GM18867 (cell line): Measurements from ENCODE around the gene FOXS1.
"Not testable (repeated sequence)": the region's sequence is repeated elsewhere in the genome, so short reads cannot be mapped to it uniquely, and the experiment has no call there.

Source experiments
- ATAC-seq: cut with Tn5 transposase; IDR thresholded peaks from one replicate; pipeline ENCODE4 v1.9.1; 2021; ENCODE audit warnings: mild to moderate bottlenecking, moderate library complexity; ENCODE audit not compliant: unreplicated experiment

The FOXS1 gene

DNA sequence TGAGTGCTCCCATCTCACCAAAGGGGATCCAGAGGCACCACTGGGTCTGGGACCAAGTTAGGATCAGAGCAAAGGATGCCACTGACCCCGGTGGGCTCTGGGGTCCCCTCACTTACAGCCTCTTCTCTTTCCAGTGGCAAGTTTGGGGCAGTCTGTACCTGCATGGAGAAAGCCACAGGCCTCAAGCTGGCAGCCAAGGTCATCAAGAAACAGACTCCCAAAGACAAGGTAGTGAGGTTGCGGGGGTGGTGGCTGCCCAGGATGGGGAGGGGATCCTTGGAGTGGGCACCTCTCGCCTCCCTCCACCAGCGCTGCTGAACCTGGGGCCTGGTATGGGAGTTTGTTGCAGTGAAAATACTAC, 21.3 kb downstream of the FOXS1 start:
- no peak for ATAC-seq

DNA sequence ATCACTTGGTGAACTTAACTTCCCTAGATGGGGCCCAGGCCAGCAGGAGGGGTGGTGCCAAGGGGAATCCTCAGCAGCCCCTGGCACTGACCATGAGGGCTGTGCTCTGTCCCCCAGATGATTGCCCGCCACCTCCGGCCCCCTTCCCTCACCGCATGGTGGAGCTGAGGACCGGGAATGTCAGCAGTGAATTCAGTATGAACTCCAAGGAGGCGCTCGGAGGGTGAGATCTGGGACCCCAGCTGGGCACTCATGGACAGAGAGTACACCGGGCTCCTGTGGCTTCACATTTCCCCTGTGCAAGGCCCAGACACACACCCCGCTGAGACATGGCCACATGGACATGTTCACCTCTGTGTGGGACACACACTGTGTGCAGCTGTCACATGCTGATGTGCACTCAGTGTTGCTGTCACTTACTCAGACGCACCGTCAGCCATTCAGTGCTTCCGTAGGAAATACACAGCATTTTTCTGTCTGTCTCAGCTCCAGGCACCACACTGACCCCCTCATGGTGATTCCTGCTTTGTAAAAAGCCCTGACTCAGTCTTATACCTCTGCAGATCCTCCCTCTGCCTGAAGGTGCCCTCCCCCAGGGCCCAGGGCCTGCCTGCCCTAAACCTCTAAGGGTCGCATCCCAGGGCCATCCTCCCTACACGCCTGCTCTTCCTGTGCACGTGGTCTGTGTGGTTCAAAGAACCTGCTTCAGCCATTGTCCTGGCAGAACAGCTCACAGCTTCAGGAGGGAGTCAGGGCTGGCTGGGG, 21.9 kb downstream of the FOXS1 start:
- ATAC-seq: no peak

DNA sequence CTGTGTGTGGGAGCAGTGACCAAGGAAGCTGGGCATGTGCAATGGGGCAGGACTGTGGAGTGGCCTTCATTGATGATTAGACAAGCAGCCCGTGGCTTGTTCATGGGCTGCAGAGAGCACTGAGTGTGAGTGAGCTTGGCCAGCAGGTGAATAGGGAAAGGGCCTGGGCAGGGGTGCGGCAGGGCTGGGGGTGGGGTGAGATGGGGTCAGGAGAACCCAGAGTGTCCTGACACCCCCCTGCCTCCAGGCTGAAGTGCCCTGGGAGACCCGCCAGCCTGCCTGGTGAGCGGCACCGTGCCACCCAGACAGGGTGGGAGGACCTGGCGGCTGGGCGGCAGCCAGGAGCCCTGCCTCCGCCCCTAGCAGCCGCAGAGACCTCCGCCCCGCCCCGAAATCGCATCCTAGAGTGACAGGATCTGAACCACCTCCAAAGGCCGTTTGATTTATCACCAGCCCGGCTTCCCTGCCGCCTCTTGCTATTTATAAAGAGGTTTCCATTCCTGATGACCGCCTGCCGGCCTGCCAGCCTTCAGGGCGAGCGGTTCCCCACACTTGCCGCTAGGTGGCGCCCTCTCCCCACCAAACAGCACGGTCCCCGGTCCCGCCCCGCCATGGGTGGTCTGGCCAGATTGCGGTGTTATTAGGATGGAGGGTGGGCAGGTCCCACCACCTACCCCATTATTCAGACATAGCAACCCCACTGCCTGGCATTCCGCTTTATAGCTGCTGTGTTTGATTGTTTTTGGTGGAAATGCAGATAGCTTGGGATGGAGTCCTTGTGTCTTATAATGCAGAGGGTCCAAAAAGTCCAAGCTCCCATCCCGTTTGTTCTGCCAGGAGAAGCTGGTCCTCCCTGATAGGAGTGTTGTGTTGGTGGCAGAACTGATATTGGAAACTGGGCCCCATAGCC, 22.7 kb downstream of the FOXS1 start:
- ATAC-seq: peak; percentile 55

DNA sequence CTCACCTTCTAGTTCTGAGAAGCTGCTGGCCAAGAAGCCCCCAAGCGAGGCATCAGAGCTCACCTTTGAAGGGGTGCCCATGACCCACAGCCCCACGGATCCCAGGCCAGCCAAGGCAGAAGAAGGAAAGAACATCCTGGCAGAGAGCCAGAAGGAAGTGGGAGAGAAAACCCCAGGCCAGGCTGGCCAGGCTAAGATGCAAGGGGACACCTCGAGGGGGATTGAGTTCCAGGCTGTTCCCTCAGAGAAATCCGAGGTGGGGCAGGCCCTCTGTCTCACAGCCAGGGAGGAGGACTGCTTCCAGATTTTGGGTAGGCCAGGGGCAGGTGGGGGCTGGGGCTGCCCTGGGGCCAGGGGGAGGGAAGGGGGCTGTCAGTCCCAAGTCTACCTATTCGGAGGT, 24.0 kb downstream of the FOXS1 start:
- ATAC-seq: no peak

- no peak for ATAC-seq
These were observed 25.2 kb downstream of the FOXS1 start for GRCh38 chr20:31820228-31820627.

- no peak for ATAC-seq
These were observed 26.2 kb downstream of the FOXS1 start, which contains the start of gene MYLK2 for GRCh38 chr20:31819083-31819784. TSS of gene MYLK2 (plus strand) at chr20:31819356. CDS start at chr20:31819581, 225 bp downstream.

GRCh38 chr20:31818376-31818908, 27.0 kb downstream of the FOXS1 start:
- ATAC-seq: no peak

DNA sequence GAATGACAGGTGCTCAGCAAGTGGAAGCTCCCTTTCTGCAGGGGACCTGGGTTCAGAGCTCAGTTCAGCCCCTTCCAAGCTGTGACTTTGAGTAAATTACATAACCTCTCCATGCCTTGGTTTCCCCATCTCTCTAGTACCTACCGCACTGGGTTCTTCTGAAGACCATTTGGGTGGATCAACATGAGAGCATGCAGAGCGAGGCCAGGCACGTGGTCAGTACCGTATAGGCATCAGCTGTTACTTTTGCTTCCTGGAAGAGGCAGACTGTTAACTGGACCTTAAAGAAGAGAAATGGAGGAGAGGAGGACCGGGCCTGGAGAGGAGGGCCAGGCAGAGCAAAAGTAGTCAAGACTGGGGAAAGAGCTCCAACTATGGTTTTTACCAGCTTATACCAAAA, 27.9 kb downstream of the FOXS1 start:
- ATAC-seq: no peak

GRCh38 chr20:31816221-31816620, 29.2 kb downstream of the FOXS1 start:
- ATAC-seq: no peak

- ATAC-seq: no peak
These were observed 29.8 kb downstream of the FOXS1 start for GRCh38 chr20:31815408-31816188.

GRCh38 chr20:31814142-31814541, 31.3 kb downstream of the FOXS1 start:
- not testable (repeated sequence) for ATAC-seq

DNA sequence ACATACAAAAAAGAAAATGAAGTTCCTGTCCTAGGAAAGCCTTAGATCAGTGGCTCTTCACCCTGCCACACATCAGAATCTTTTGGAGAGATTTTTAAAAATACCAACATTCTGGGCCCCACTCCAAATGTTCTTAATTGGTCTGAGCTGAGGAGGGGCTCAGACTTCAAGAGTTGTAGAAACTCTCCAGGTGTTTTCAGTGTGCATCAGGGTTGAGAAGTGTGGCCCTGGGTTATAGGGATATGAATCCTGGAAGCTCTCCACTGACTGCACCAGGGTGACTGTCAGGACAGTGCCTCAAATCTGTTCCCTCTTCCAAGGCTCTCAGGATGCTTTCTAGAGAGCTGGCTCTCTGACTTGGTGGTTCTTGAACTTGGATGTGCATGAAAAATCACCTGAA, 31.8 kb downstream of the FOXS1 start:
- ATAC-seq: no peak

GRCh38 chr20:31811796-31812728, 33.3 kb downstream of the FOXS1 start:
- ATAC-seq: no peak

GRCh38 chr20:31811198-31811597, 34.2 kb downstream of the FOXS1 start:
- no peak for ATAC-seq

DNA sequence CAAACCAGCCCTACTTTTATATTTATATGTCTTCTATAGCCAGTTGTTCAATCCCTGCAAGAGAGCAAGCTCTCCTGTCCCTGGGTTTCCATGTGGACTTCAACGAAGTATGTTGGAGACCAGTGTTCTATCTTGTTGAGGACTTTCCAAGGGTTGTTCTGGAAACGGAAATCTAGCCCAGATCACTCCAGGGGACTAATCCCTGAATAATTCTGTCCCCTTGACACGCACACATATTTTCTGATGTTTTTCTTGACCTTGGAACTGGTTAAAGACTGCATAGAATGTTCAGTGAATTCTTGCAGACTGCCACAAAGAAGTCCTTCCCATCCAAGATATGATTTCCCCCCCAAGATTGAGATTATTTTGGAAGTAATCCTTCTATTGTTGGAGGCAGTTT, 35.7 kb downstream of the FOXS1 start:
- ATAC-seq: no peak

GRCh38 chr20:31808481-31808880, 36.9 kb downstream of the FOXS1 start:
- ATAC-seq: no peak

GRCh38 chr20:31806564-31807355, 38.6 kb downstream of the FOXS1 start:
- ATAC-seq: no peak

DNA sequence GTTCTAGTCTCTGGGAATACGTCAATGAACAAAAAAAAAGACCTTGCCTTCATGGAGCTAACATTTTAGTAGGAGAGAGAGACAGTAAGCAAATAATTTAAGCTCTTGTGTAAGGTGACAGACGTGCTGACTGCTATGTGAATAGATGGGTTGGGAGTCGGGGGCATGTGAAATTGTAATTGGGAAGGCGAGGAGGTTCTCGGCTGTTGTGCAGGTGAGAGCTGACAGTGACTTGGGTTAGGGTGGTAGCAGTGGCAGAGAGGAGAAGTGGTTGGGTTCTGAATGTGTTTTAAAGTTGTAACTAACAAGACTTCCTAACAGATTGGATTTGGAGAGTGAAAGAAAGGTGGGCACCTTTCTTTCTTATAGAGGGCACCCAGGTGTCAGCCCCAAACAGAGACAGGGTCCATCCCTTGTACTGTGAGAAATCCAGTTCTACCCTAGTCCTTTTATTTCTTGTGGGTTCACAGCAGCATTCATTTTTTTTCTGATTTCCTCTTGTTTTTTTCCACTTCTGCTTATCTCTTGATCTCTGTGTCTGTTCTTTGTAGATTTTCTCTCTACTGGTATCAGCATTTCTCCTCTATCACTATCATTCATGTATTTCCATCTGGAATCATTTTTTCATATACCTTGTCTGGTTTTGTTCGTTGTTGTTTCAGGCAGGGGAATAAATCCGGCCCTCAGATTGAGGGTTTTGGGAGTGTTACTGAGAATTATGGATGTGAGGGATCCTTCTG, 41.7 kb downstream of the FOXS1 start:
- no peak for ATAC-seq
